Right renal pelvis (tissue), 4 donors: ENCODE data around the gene IFITM2. TPM values are rescaled to one million over a fixed set of nuclear protein-coding genes. Genes with fewer than 3 reads are reported as not detected.
"Not testable (repeated sequence)": the region's sequence is repeated elsewhere in the genome, so short reads cannot be mapped to it uniquely, and the experiment has no call there.

ENCODE experiments used
- DNase-seq, 4 donors: peaks; one replicate each; pipeline ENCODE4 v3.0.0-alpha.2; 2013; ENCODE audit warnings: low read depth in 4 of 4, low spot score in 3 of 4, missing footprints in 1 of 4
- polyA plus RNA-seq, 4 donors: library from polyadenylated mRNA; unstranded; fragments of 120-200 nt; gene quantifications; one replicate each; pipeline ENCODE4 v1.2.1, GENCODE V29; 2013; ENCODE audit not compliant: insufficient read length in 4 of 4

Gene IFITM2
- polyA plus RNA-seq, 4 donors = 194 to 242 (median 224) TPM

DNA sequence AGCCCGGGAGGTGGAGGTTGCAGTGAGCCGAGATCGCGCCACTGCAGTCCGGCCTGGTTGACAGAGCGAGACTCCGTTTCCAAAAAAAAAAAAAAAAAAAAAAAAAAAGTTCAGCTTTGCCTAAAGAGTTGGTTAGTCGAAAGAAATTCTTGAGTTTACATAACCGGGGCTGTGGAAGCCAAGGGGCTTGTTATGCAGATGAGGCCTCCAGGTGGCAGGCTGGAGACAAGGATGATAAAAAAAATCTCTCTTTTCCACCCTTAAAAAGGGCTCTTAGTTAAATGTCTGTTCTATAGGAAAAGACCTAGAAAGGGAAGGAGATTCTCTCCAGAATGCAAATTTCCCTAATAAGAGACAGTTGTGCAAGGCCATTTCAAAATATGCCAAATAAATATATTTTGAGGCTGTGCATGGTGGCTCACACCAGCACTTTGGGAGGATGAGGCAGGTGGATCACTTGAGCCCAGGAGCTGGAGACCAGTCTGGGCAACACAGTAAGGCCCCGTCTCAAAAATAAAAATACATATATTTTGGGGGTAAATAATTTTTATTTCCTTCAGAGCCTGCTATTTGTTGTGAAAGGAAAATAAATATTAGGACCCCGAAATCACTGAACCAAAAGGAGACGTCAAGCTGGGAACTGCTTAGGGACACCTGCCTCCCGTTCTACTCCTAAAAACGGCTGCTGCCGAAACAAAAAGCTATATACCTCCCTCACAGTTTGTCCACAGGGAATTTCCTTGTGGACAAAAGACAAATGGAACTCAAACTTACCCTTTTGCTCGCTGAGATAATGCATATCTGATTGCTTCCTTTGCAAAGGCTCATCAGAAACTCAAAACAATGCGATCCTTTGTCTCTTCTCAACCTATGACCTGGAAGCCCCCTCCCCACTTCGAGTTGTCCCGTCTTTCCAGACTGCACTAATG, 2.4 kb upstream of the IFITM2 start:
- peak in 1 of 4 donors; percentile 72 for DNase-seq

DNA sequence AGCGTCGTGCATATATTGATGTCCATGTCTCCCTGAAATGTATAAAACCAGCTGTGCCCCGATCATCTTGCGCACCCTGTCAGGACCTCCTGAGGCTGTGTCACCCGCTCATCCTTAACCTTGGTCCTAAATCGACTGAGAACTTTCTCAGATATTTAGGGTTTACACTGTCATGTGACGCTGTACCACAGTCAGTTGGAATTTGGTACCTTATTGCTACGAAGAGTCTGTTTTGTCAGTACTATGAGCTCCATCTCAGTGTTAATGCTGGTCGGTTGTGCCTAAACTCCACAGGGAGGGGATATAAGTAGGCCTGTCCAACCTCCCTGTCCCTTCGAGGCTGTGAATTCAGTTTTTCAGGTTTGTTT, 1.8 kb upstream of the IFITM2 start:
- no peak for DNase-seq

DNA sequence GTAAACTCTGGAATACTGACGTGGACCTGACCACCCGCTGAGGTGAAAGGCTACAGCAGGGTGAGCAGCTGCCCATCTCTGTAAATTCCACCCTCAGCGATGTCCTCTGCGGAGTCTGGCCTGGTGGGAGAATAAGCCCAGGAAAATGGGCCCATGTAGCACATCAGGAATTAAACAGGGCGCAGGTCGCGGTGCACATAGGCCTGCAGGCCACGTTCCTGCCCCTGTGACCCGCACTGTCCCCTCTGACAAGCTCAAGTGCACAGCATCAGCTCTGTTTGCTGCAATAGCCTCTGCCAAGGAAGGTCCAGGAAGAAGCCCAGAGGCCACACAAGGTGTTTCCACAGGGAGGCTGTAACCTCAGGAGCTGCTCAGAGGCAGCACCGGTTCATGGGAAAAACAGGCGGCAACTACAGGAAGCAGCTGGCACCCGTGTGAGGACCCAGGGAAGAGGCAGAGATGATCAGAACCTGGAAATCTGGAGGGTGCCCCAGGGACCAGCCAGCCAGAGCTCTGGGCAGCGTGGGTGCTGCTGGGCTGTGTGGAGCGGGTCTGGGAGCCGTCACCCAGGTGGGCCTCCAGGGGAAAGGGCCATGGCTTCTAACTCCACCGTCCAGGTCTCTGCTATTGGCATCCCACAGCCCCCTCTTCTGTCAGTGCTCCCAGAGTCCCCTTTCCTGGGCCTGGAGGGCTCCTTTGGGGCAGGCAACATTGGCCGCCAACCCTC, 808 bp upstream of the IFITM2 start:
- DNase-seq = no peak

DNA sequence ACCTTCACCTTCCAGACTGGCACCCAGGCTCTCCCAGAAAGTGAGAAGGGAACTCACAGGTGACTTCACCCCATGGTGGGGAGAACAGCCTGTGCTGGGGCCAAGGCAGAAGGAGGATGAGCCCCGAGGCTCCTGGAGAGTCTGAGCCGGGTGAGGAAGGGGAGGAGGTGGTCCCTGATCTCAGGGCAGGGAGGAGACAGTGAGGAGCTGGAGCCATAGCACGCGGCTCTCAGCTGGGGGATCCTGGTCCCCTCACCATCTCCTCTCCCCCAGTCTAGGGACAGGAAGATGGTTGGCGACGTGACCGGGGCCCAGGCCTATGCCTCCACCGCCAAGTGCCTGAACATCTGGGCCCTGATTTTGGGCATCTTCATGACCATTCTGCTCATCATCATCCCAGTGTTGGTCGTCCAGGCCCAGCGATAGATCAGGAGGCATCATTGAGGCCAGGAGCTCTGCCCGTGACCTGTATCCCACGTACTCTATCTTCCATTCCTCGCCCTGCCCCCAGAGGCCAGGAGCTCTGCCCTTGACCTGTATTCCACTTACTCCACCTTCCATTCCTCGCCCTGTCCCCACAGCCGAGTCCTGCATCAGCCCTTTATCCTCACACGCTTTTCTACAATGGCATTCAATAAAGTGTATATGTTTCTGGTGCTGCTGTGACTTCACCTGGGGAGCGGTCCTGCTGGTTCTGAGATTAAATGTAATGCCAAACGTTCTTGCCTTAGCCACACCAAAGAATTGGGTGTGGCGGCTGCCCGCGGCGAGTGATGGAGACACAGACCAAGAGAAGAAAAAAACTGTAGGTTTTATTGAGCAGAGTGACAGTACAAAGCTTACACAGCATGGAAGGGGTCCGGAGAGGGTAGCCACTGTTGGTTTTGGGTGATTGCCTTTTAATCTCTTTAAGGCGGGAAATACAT, 1.4 kb downstream of the IFITM2 start:
- DNase-seq = not testable (repeated sequence)

DNA sequence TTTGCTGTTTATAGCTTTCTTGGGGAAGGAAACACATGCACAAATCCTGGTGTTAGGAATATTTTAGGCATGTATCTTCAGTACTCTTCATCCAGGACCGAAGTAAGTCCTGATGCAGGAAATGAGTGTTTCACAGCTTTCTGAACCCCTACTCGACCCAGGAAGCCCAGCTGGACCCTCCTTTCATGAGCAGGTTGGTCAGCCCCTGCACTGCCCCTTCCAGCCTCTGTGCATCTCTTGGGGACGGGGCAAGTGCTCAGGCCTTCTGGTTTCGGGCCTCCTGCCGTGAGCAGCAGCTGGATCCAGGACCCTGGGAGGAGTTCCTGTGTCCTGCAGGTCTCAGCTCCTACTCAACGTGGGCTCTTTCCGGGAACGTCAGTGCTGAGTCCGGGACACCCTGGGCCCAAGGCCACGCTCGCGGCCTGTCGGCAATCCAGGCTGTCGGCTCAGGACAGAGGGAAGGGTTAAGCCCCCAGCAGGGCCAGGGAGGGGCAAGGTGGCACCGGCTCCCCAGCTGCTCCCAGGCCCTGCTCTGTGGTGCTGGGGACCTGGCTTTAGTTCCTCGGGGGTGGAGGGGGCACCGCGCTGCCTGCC, 2.5 kb downstream of the IFITM2 start:
- DNase-seq = not testable (repeated sequence)

DNA sequence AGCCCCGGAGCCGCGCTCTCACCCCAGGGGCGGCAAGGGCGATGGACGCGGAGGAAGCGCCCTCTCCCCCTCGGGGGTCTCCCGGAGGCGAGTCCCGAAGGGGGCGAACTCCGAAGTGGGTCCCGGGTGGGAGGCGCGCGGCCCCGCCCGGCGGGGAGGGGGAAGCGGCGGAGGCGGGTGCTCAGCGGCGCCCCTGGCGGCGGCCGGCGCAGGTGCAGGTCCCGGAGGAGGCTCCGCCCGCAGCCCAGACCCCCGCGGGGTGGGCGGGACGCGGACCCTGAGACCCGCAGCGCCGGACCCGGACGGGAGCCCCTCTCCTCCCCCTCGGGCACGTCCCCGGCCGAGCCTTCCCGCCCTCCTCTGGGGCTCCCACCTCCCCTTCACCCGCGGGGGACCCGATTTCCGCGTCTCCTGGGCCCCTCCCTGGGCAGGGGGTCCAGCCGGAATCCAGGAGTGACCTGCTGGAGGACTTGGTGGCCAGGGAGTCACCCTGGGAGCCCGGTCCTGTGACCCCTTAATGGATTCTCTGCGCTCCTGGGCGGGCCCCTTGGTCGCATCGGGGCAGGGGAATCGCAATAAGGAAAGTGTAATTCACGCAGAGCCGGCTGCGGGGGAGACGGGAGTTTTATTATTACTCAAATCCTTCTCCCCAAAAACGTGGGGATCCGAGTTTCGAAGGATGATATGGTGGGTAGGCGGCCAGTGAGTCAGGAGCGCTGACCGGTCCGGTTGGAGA, 3.6 kb downstream of the IFITM2 start:
- DNase-seq = not testable (repeated sequence)

DNA sequence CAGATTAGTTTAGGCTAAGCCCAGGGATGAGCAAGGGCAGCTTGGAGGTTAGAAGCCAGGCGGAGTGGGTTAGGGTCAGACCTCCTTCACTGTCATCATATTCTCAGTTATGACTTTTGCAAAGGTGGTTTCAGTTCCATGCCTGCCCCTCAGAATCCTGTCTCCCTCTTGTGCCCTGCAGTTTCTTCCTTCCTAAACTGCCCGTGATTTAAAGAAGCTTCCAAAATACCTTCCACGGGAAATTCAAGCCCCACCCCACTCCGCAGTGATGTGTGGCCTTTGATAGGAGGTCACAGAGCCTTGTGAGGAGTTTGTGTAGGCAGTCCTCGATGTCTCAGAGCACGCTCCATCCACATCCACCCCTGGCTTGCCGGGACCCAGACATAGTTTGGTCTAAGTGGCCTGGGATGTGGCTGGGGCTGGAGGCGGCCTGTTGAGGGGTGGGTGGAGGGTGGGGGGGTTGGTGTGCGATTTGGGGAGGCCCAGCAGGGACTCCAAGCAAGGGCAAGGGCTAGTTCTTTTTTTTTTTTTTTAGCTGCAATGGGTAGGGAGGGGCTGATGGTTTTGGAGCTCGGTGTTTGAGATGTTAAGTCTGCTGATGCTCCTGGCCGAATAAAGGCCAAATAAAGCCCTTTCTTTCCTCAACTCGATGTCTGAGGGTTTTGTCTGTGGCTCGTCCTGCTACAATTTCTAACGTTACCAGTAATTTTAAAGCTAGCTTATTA, 4.6 kb downstream of the IFITM2 start:
- no peak for DNase-seq

DNA sequence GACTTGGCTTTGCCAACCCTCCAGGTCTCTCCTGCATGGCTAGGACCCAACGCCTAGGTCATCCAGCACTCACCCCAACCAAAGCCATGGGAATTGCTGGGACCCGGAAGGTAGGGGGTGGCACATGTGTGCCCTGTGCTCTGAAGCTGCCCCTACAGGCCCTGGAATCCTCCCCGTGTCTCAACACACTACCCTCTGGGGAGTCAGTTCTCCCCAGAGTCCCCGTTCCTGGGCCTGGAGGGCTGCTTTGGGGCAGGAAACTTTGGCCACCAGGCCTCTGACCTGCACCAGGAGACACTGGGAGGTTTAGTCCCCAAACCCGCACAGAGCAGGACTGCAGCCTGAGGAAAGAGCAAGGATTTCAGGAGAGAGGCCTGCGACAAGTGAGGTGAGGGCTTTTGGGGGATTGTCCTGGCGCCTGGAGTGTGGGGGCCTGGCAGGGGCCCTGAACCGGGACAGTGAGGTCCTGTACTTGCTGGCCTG, 5.7 kb downstream of the IFITM2 start:
- DNase-seq = no peak

DNA sequence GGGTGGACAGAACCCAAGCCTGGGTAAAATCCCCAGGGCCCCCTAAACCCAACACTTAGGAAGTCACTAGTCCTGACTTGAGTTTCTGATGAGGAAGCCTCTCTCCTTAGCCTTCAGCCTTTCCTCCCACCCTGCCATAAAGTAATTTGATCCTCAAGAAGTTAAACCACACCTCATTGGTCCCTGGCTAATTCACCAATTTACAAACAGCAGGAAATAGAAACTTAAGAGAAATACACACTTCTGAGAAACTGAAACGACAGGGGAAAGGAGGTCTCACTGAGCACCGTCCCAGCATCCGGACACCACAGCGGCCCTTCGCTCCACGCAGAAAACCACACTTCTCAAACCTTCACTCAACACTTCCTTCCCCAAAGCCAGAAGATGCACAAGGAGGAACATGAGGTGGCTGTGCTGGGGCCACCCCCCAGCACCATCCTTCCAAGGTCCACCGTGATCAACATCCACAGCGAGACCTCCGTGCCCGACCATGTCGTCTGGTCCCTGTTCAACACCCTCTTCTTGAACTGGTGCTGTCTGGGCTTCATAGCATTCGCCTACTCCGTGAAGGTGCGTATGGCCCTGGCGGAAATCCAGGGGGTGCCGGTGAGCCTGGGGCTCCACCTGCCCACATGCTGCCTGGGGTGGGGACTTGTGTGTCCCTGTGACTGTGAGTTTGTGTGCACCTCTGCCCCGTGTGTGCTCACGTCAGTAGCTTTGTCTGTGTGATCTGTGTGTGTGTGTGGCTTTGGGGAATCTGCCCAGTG, 6.4 kb downstream of the IFITM2 start, which contains the start of gene IFITM1:
Gene IFITM1, plus strand, starts transcription at position 254 of the 767 bp plus-strand sequence. Its CDS starts 131 bp downstream, at position 385.
- DNase-seq = peak in 1 of 4 donors; percentile 78

DNA sequence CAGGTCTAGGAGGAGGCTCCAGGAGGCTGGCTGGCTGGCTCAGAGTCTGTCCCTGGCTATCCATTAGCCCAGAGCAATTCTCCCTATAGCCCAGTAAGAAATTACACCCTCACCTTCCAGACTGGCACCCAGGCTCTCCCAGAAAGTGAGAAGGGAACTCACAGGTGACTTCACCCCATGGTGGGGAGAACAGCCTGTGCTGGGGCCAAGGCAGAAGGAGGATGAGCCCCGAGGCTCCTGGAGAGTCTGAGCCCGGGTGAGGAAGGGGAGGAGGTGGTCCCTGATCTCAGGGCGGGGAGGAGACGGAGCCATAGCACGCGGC, 6.9 kb downstream of the IFITM2 start:
- not testable (repeated sequence) for DNase-seq

DNA sequence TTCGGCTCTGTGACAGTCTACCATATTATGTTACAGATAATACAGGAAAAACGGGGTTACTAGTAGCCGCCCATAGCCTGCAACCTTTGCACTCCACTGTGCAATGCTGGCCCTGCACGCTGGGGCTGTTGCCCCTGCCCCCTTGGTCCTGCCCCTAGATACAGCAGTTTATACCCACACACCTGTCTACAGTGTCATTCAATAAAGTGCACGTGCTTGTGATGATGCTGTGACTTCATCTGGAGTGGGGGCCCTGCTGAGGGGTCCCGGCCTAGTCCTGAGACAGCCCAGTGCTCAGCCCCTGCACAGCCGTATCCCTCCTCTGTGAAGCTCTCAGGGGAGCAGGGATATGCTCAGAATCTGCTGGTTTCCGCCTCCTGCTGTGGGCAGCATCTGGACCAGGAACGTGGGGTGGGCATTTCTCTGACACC, 7.5 kb downstream of the IFITM2 start:
- no peak for DNase-seq

DNA sequence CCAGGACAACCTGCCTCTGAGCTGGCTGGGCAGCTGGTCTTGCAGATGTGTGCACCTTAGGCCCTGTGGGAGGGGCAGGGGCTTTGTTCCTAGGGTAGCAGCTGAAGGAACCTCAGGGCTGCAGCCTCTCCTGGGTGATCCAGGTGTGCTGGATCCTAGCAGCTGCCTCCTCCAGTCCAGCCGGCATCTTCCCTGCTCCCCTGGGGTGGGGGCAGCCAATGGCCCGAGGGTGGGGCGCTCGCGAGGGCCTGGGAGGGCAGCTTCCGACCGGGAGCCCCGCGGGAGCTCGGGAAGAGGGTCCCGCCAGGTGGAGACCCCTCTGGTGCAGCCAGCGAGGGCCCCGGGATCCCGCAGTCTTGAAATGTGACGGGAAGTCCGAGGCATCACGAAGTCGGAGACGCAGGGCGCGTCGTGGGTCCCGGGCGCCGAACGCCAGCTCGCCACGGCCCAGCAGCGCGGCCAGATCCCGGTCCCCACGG, 7.9 kb downstream of the IFITM2 start:
- no peak for DNase-seq

DNA sequence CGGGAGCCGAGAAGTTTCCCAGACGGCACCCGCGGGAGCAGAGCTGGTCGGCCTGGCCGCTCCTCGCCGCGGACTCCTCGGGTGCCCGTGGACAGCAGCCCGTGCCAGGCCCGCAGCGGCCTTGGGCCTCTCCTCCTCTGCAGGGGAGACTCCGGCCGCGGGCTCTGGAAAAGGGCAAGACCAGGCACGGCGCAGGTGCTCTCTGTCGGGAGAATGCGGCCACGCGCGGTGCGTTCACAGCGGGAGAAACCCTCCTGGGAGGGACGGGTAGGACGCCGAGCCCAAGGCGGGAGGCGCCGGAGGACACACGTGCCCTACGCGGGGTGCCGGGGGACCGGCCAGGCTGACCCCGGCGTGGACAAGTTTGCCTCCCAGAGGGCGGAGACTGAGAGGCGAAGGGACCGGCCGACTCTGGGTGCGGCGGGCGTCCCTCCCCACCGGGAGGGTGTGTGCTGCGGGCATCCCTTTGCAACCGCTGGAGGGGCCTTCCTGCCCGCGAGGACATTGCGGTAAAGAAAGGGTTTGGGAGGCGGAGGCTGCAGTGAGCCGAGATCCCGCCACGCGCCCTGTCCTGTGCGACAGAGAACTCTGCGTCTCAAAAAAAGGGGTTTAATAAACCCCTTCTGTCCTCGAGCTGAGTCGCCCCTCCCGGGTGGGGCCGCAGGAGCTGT, 8.6 kb downstream of the IFITM2 start:
- no peak for DNase-seq

DNA sequence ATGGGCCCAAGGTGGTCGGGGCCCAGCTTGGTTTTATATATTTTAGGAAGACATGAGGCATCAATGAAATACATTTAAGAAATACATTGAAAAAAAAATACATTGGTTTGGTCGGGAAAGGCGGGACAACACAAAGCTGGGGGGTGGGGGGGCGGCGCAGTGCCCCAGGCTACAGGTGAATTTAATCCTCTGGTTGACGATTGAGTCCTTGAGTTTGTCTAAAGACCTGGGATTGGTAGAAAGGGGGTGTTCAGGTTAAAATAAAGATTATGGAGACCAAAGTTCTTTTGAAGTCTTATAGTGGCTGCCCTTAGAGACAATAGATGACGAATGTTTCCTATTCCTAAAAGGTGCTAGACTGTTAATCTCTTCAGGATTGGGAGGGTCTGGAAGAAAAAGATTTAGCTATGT, 9.3 kb downstream of the IFITM2 start:
- DNase-seq = no peak

DNA sequence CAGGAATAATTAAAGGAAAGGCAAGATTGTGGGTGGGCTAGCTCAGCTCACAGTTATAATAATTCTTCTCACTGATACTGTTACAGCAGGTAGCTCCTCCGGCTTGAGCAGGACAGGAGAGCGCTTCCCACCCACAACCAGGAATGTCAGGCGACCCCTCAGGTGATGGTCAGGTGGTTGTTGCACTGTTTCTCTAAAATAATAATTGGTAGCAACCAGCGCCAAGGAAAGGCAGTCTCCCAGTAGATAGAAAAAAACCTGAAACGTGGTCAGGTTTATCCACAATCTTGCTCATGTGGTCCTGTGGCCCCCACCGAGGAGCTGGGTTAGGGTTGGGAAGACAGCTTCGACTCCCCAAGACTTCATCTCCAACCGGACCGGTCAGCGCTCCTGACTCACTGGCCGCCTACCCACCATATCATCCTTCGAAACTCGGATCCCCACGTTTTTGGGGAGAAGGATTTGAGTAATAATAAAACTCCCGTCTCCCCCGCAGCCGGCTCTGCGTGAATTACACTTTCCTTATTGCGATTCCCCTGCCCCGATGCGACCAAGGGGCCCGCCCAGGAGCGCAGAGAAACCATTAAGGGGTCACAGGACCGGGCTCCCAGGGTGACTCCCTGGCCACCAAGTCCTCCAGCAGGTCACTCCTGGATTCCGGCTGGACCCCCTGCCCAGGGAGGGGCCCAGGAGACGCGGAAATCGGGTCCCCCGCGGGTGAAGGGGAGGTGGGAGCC, 10.2 kb downstream of the IFITM2 start:
- DNase-seq = not testable (repeated sequence)

DNA sequence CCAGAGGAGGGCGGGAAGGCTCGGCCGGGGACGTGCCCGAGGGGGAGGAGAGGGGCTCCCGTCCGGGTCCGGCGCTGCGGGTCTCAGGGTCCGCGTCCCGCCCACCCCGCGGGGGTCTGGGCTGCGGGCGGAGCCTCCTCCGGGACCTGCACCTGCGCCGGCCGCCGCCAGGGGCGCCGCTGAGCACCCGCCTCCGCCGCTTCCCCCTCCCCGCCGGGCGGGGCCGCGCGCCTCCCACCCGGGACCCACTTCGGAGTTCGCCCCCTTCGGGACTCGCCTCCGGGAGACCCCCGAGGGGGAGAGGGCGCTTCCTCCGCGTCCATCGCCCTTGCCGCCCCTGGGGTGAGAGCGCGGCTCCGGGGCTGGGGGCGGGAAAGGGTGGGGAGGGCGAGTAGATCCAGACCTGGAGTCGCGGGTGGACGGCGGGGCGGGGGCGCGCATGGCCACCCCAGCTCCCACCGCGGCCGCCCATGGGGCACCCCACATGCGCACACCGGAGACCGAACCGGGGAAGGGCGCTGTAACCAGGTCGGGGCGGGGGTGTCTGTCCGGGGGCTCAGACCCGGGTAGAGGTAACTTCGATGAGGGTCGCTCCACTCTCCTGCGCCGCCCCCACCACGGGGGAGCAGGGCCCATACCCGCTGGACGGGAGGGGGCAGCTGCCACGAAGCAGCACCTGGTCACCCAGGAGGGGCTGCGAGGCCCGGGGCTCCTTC, 10.9 kb downstream of the IFITM2 start:
- DNase-seq = not testable (repeated sequence)
